Fibroblast of skin of right biceps (primary cell): ENCODE results near the gene CBX5.
"Not testable (repeated sequence)": the region's sequence is repeated elsewhere in the genome, so short reads cannot be mapped to it uniquely, and the experiment has no call there.

Experiments used
- DNase-seq: peaks from one replicate; pipeline ENCODE4 v3.0.0-alpha.2; 2013

CBX5 gene

DNA sequence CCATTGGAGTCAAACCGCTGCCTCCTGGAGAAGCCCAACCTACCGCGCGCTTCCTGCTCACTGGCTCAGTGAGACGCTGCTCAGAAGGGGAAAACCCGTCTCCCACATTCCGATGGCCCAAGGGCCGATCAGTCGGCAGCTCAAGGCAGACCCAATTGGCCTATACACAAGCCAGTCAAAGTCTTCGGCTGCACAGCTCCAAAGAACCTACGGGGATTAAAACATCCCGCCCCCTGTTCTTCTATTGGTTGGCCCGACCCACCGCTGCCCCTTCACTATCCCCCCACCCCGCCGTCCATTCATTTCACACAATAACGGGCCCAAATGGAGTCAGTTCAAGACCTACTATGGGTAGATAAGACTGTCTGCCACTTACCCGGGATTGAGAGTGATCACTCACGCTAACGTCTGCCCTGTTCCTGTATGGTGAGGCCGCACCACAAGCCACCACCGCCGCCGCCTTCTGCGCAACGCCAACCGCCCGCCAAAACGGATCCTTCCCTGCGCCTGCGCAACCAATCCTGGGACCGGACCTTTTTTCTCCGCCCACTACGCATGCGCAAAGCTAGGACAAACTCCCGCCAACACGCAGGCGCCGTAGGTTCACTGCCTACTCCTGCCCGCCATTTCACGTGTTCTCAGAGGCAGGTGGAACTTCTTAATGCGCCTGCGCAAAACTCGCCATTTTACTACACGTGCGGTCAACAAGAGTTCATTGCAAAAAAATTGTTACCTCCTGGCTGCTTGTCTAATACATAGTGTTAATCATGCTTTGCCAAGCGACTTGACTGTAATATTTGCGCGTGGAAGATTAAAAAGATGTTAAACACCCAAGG is at the start of gene CBX5:
Gene CBX5, minus strand, starts transcription at position 491 of the 836 bp plus-strand sequence. CDS start 22,472 bp downstream, outside the sequence.
- peak; percentile 100 for DNase-seq

GRCh38 chr12:54328595-54329337 is 48.8 kb upstream of the CBX5 start:
- no peak for DNase-seq

DNA sequence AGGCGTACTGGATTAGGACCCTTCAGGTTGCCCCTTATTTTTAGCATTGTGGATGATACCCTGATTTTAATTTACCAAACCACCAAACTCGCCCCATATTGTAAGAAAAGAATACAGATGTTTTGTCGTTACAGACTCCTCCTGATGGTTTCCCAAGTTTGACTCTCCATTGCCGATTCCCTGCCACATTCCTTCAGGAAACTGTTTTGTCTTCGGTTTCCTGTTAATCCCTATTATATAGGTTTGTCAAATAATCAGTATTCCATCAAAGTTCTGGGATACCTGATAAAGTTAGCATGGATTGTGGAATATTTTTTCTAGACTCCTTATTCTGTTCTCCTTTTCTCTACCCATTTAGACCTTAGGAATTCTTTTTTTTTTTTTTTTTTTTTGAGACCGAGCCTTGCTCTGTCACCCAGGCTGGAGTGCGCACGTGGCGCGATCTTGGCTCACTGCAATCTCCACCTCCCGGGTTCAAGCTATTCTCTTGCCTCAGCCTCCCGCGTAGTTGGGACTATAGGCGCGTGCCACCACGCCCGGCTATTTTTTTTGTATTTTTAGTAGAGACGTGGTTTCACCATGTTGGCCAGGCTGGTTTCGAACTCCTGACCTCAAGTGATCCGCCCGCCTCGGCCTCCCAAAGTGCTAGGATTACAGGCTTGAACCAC is 45.7 kb upstream of the CBX5 start:
- peak; percentile 34 for DNase-seq

DNA sequence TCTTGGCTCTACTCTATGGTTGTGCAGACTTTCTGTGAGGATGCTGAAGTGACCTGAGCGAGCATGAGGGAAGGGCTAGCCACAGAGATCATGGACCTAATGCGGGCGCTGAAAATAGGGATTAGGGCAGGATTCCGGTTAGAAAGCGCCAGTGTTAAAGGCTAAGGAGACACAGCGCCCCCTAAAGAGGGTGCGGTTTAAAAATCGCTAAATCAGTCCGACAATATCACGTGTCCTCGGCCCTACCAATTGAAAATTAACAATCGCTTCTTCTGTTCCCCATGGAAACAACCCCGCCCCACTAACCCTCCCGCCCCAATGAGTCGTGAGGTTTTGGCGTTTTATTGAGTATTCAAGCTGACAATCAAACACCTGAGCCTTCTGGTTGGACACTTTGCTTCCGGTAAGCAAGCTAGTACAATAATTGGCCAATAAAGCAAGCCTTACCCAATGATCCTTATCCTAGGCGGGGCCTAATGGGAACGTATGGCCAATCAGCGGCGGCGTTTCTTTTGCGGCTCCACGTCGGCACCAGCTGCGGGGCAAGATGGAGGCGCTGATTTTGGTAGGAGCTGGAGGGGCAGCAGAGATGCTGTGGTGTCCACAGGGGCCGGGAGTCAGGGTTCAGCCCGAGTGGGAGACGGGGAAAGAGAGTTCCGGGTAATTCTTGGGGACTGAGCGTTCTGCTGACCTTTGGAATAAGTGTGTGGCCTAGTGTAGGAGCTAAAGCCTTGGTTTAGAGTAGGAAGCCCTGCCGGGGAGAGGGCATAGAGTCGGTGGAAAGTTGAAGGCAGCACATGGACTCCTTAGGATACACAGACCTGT is 44.9 kb upstream of the CBX5 start, which contains the start of gene COPZ1:
Gene COPZ1, plus strand, starts transcription at position 515 of the 825 bp plus-strand sequence. Its CDS starts 33 bp downstream, at position 548.
- peak; percentile 100 for DNase-seq

- DNase-seq: no peak
Measured at GRCh38 chr12:54321363-54321762, 41.4 kb upstream of the CBX5 start.

- not testable (repeated sequence) for DNase-seq
Measured at GRCh38 chr12:54312309-54312708, 32.4 kb upstream of the CBX5 start.

GRCh38 chr12:54311051-54311450 is 31.1 kb upstream of the CBX5 start:
- no peak for DNase-seq

GRCh38 chr12:54306925-54307741 is 27.2 kb upstream of the CBX5 start:
- no peak for DNase-seq

GRCh38 chr12:54304187-54304810 is 24.4 kb upstream of the CBX5 start:
- no peak for DNase-seq

GRCh38 chr12:54303640-54304039 is 23.7 kb upstream of the CBX5 start:
- no peak for DNase-seq

GRCh38 chr12:54301428-54302048 is 21.6 kb upstream of the CBX5 start:
- no peak for DNase-seq

GRCh38 chr12:54300732-54301427 is 21.0 kb upstream of the CBX5 start, which contains the start of gene NFE2:
Gene NFE2 (minus strand): TSS chr12:54301015. CDS start chr12:54295248, 5,767 bp downstream.
- peak; percentile 58 for DNase-seq

- no peak for DNase-seq
Measured at GRCh38 chr12:54300225-54300731, 20.4 kb upstream of the CBX5 start.

- DNase-seq: no peak
Measured at GRCh38 chr12:54299515-54300224, 19.7 kb upstream of the CBX5 start.

GRCh38 chr12:54298904-54299303 is 19.0 kb upstream of the CBX5 start:
- no peak for DNase-seq

DNA sequence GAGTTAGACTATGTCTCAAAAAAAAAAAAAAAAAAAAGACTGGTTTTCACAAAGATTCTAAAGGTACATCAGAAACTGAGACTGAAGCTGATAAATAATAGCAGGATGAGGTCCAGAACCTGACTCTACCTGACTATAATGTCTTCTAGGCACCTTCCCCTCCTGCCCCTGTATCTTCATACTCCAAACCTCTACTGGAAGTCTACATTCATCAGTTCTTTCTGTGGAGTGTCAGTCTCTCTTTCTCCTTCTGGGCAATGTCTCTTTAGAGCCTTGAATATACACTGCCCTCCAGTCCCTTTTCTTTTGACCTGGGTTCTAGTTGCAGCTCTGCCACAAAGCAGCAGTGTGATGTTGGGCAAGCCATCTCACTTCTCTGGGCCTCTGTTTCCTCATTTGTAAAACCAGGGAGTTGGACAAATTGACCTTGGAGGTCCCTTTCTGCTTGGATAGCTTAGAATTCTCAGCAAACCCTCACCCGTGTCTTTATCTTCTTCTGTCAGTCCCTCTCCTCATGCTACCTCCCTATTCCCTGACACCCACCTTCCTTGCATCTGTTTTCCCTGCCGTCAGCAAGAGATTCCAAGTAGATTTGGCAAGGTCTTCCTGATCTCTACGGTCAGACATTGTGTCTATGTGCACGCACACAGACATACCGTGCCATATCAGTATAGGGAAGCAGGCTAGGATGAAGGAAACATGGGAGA is 16.6 kb upstream of the CBX5 start:
- no peak for DNase-seq

DNA sequence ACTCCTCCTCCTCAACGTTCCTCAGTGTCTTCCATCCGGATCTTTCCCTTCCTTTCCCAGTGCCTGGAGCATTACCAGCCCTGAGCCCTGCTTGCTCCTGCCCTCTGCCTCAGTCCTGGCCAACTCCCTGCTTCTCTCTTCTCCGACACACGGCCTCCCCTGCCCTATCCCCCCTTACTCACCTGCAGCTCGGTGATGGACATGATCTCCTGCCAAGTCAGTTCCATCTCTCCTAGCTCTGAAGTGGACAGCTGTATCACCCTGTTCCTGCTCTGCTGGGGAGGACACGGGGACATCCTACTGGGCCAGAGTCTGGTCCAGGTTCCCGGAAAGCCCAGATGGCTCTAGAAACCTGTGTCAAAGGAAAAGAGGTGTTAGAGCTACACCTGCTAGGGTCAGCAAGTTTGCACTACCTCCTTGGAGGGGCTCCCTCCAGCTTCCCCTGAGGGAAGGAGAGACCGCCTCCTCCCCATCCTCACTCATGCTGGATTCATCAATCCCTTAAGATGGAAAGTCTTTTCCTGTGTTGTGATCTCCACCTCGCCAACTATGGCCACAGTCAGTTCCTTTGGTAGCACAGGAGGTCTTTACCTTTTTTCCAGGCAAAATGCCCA is 15.1 kb upstream of the CBX5 start:
- DNase-seq: no peak
